ENCODE measurements around the gene CAMKK2. TPM values are rescaled to one million over a fixed set of nuclear protein-coding genes. Genes with fewer than 3 reads are reported as not detected.

The CAMKK2 gene
- total and polyA plus RNA-seq, 4 donors = 10.5 to 26.0 (median 20.5) TPM

GRCh38 chr12:121248622-121249021 lies 47.9 kb downstream of the CAMKK2 start:
- TF ChIP-seq ZBTB33 (IDR thresholded peaks at IDR 0.05) = no peak
- no peak for TF ChIP-seq TAF1 (conservative IDR thresholded peaks at IDR 0.05)
- no peak for TF ChIP-seq GABPA (IDR thresholded peaks at IDR 0.05 in 1 of 2, conservative IDR thresholded peaks at IDR 0.05 in 1 of 2)
- TF ChIP-seq RXRA (IDR thresholded peaks at IDR 0.05) = no peak
- TF ChIP-seq, protein P1, sequence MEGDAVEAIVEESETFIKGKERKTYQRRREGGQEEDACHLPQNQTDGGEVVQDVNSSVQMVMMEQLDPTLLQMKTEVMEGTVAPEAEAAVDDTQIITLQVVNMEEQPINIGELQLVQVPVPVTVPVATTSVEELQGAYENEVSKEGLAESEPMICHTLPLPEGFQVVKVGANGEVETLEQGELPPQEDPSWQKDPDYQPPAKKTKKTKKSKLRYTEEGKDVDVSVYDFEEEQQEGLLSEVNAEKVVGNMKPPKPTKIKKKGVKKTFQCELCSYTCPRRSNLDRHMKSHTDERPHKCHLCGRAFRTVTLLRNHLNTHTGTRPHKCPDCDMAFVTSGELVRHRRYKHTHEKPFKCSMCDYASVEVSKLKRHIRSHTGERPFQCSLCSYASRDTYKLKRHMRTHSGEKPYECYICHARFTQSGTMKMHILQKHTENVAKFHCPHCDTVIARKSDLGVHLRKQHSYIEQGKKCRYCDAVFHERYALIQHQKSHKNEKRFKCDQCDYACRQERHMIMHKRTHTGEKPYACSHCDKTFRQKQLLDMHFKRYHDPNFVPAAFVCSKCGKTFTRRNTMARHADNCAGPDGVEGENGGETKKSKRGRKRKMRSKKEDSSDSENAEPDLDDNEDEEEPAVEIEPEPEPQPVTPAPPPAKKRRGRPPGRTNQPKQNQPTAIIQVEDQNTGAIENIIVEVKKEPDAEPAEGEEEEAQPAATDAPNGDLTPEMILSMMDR (IDR thresholded peaks at IDR 0.05; ENCODE audit: low read depth, low read length, missing input control) = no peak
- no peak for TF ChIP-seq YY1 (IDR thresholded peaks at IDR 0.05)
- no peak for TF ChIP-seq NR2F2 (IDR thresholded peaks at IDR 0.05)
- TF ChIP-seq FOXA2 (IDR thresholded peaks at IDR 0.05) = no peak
- TF ChIP-seq SP1 (IDR thresholded peaks at IDR 0.05) = no peak
- no peak for TF ChIP-seq MAX (IDR thresholded peaks at IDR 0.05)
- TF ChIP-seq RAD21 (IDR thresholded peaks at IDR 0.05) = no peak
- no peak for TF ChIP-seq EGR1 (IDR thresholded peaks at IDR 0.05; ENCODE audit: low read depth in 2 of 2)

DNA sequence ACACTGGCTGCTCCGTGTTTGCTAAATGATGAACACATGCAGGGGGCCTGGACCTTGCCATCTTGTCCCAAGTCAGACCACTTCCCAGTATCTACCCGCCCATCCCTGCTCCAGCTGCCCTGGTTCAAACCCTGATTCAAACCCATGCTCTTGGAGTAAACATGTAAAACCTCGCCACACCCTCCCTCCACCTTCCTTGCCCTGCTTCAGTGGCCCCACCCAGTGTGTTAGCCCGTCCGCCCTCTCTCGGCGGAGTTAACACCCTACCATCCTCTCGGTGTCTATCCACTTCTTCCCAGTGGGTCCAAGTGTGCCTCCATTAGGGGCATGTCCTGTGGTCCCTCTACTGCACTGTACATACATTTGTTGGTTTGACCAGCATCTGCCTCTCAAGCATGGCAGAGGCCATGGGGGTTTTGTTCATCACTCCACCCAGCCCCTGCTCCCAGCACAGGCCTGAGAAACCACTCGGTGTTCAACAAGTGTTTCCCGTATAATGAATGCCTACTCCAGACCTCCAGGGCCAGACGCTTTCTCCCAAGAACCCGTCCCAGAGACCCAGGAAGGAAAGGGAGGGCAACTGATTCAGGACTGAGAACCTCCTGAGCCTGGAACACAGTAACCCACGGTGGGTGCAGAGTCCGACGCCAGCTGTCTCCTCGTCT lies 49.5 kb downstream of the CAMKK2 start:
- Histone ChIP-seq H3K9me3 (ENCODE audit: control insufficient read depth in 4 of 4, low read length in 3 of 4) (no peaks in the 10 kb centered on the region), H3K27me3 (ENCODE audit: control insufficient read depth in 4 of 4, insufficient read depth in 4 of 4, low read length in 3 of 4) (no peaks in the 10 kb centered on the region), H3K4me3 (ENCODE audit: low read depth in 1 of 3, low read length in 3 of 3) (no peak overlapping the region), H3K27ac (ENCODE audit: low read depth in 1 of 2, low read length in 2 of 2) (no peak overlapping the region), H3K4me1 (ENCODE audit: control insufficient read depth in 4 of 4, insufficient read depth in 4 of 4, low read length in 3 of 4) (no peaks in the 10 kb centered on the region), H3K9ac (ENCODE audit: low read depth in 1 of 2, low read length in 2 of 2) (no peak overlapping the region), H3K36me3 (ENCODE audit: control insufficient read depth in 4 of 4, insufficient read depth in 3 of 4, low read depth in 1 of 4, low read length in 3 of 4) (peaks cover 10 to 76% (median 49%) of the 10 kb centered on the region in 4 donors)
- DNase-seq (ENCODE audit: low spot score) = no peak
- WGBS = 93% methylated on average over 16 of the region's 16 CpGs
- TF ChIP-seq GABPA (IDR thresholded peaks at IDR 0.05 in 1 of 2, conservative IDR thresholded peaks at IDR 0.05 in 1 of 2) = no peak
- no peak for TF ChIP-seq TAF1 (conservative IDR thresholded peaks at IDR 0.05)
- TF ChIP-seq RAD21 (IDR thresholded peaks at IDR 0.05) = no peak
- no peak for TF ChIP-seq ZBTB33 (IDR thresholded peaks at IDR 0.05)
- no peak for TF ChIP-seq SP1 (IDR thresholded peaks at IDR 0.05)
- TF ChIP-seq, protein P1 (IDR thresholded peaks at IDR 0.05; ENCODE audit: low read depth, low read length, missing input control) = no peak
- no peak for TF ChIP-seq FOXA1 (IDR thresholded peaks at IDR 0.05)
- TF ChIP-seq ATF3 (IDR thresholded peaks at IDR 0.05) = no peak
- no peak for TF ChIP-seq HNF4G (IDR thresholded peaks at IDR 0.05)
- no peak for TF ChIP-seq HNF4A (conservative IDR thresholded peaks at IDR 0.05)
- TF ChIP-seq REST (IDR thresholded peaks at IDR 0.05) = no peak
- no peak for TF ChIP-seq RXRA (IDR thresholded peaks at IDR 0.05)
- TF ChIP-seq JUND (IDR thresholded peaks at IDR 0.05) = no peak
- TF ChIP-seq YY1 (IDR thresholded peaks at IDR 0.05) = no peak
- no peak for TF ChIP-seq FOXA2 (IDR thresholded peaks at IDR 0.05)
- no peak for TF ChIP-seq MAX (IDR thresholded peaks at IDR 0.05)
- TF ChIP-seq EGR1 (IDR thresholded peaks at IDR 0.05; ENCODE audit: low read depth in 2 of 2) = no peak

More at GRCh38 chr12:121248622-121249021, 47.9 kb downstream of the CAMKK2 start:
- DNase-seq (ENCODE audit: low spot score) = no peak
- 95% methylated on average over 22 of the region's 22 CpGs for WGBS
- H3K27ac ChIP-seq (ENCODE audit: low read depth in 1 of 2, low read length in 2 of 2) = no peak overlapping the region
- no peaks in the 10 kb centered on the region for H3K9me3 ChIP-seq (ENCODE audit: control insufficient read depth in 4 of 4, low read length in 3 of 4)
- no peaks in the 10 kb centered on the region for H3K4me1 ChIP-seq (ENCODE audit: control insufficient read depth in 4 of 4, insufficient read depth in 4 of 4, low read length in 3 of 4)
- H3K4me3 ChIP-seq (ENCODE audit: low read depth in 1 of 3, low read length in 3 of 3) = no peak overlapping the region
- H3K27me3 ChIP-seq (ENCODE audit: control insufficient read depth in 4 of 4, insufficient read depth in 4 of 4, low read length in 3 of 4) = no peaks in the 10 kb centered on the region
- peaks cover 13 to 84% (median 55%) of the 10 kb centered on the region in 4 donors for H3K36me3 ChIP-seq (ENCODE audit: control insufficient read depth in 4 of 4, insufficient read depth in 3 of 4, low read depth in 1 of 4, low read length in 3 of 4)
- no peak overlapping the region for H3K9ac ChIP-seq (ENCODE audit: low read depth in 1 of 2, low read length in 2 of 2)

Data from liver (tissue), 9 donors.